Measurements from ENCODE around the gene SLC35A4.
"Not testable (repeated sequence)": the region's sequence is repeated elsewhere in the genome, so short reads cannot be mapped to it uniquely, and the experiment has no call there.

The SLC35A4 gene

DNA sequence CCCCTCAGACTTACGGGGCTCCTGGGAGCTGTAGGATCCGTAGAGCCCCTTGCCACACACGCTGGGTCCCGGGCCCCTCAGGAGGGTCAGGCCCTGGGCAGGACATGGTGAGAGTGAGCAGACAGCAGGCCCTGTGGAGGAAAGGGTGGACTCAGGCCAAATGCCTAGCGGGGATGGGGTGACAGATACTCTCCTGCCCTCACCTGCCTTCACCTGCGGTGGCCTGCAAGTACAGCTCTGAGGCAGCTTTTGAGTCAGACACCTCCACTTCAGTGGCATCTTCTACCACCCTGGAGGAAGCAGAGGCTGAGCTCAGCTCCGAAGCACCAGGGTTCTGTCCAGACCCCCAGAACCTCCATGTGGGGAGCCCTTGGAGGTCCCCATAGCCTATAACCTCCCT is 26.2 kb downstream of the SLC35A4 start:
- no peak for DNase-seq (ENCODE audit: low read depth)

- DNase-seq (ENCODE audit: low read depth) = no peak
These were observed 27.2 kb downstream of the SLC35A4 start for GRCh38 chr5:140591747-140592372.

GRCh38 chr5:140593070-140593469 is 28.4 kb downstream of the SLC35A4 start:
- DNase-seq (ENCODE audit: low read depth) = not testable (repeated sequence)

DNA sequence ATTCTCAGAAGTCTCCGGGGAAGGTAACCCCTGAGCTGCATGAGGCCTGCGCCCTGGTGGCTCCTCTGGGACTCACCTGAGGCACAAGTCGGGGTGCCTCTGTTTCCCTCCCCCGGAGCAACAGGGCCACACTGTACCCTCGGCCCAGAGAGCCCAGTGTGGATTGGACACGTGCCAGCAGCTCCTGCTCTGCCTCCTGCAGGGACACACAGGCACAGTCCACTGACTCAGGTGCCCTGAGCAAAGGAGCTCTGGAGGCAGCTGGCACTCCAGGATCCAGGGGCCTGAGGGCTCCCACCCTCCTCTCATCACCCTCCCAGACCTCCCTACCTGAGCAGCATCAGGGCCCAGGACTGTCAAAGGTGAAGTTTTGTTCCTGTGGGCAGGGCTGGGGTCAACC is 29.5 kb downstream of the SLC35A4 start:
- no peak for DNase-seq (ENCODE audit: low read depth)

DNA sequence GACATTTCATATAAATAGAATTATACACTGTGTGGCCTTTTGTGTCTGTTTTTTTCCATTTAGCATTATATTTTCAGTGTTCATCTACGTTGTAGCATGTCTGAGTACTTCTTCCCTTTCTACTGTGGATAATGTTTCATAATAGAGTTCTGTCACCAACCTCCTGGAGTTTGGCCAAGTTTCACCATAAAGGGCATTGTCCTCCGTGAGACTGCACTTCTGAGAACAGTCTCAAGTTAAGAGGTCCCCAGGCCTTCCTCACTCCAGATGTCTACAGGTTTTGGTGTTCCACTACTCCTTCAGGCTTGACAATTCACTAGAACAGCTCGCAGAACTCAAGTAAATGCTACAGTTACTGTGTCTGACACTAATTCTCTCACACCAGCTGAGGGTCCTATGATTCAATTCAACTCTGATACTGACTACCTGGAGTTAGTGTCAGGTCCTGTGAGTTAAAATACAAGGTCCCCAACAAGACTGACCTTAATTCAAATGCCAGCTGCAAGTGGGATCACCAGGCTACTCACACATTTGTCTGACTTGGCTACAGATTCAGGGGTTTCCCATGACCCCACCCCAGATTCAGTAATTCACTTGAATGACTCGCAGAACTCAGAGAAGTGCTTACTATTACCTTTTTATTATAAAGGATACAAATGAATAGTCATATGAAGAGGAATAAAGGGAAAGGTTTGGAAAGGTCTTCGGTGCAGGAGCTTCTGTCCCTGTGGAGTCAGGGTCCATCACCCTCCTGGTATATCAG is 31.1 kb downstream of the SLC35A4 start:
- no peak for DNase-seq (ENCODE audit: low read depth)

- DNase-seq (ENCODE audit: low read depth) = no peak
These were observed 31.7 kb downstream of the SLC35A4 start for GRCh38 chr5:140596321-140596741.

- DNase-seq (ENCODE audit: low read depth) = no peak
These were observed 34.2 kb downstream of the SLC35A4 start for GRCh38 chr5:140598836-140599235.

- DNase-seq (ENCODE audit: low read depth) = no peak
These were observed 35.5 kb downstream of the SLC35A4 start for GRCh38 chr5:140600096-140600495.

GRCh38 chr5:140602147-140602546 is 37.5 kb downstream of the SLC35A4 start:
- DNase-seq (ENCODE audit: low read depth) = no peak

GRCh38 chr5:140603446-140603698 is 38.7 kb downstream of the SLC35A4 start:
- DNase-seq (ENCODE audit: low read depth) = not testable (repeated sequence)

DNA sequence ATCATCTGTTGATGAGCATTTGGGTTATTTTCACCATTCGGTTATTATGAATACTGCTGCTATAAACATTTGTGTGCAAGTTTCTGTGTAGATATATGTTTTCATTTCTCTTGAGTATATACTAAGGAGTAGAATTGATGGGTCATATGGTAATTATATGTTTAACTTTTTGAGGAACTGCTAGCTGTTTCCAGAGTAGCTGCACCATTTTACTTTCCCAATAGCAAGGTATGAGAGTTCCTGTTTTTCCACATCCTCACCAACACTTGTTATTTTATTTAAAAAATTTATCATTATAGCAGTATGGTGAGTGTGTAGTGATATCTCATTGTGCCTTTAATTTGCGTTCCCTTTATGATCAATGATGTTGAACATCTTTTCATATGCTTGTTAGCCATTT is 39.1 kb downstream of the SLC35A4 start:
- DNase-seq (ENCODE audit: low read depth) = no peak

- no peak for DNase-seq (ENCODE audit: low read depth)
These were observed 41.3 kb downstream of the SLC35A4 start for GRCh38 chr5:140605879-140606278.

- no peak for DNase-seq (ENCODE audit: low read depth)
These were observed 42.4 kb downstream of the SLC35A4 start for GRCh38 chr5:140607031-140607430.

- DNase-seq (ENCODE audit: low read depth) = no peak
These were observed 44.1 kb downstream of the SLC35A4 start for GRCh38 chr5:140608722-140609121.

DNA sequence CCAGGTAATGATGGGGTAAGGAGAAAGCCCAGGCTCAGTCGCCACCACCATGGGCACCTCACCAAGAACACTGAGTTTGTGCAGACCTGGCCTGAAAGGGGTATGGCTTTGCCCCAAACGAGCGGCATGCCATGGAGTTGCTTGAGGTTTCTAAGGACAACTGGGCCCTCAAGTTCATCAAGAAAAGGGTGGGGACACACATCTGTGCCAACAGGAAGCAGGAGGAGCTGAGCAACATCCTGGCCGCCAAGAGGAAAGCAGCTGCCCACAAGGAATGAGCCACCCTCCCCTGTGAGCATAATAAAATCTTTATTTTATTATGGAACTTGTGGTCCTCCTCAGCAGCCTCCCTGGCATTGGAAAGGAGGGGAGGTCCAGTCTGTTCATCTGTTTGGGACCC is 44.5 kb downstream of the SLC35A4 start:
- no peak for DNase-seq (ENCODE audit: low read depth)

- DNase-seq (ENCODE audit: low read depth) = no peak
These were observed 46.4 kb downstream of the SLC35A4 start for GRCh38 chr5:140611020-140611521.

All from activated gamma-delta T cell treated with anti-CD3 and anti-CD28 coated beads, Interleukin-2, amount 50 U/mL, for 16 hours (primary cell).